ENCODE data around the gene ZSCAN16. TPM values are rescaled to one million over a fixed set of nuclear protein-coding genes. Genes with fewer than 3 reads are reported as not detected.

ZSCAN16 gene
- total and polyA plus RNA-seq, 9 of the 15 experiments (the other 6 are each of a cell fraction or from before 2014, with no cell fraction given), result 0.08 TPM; not detected in 8

- CTCF ChIA-PET (ENCODE audit: low intra/inter-chr PET ratio), result no interaction called here
- intact Hi-C loops (cut with micrococcal nuclease), result loop anchor here (5.0 kb wide), 2 partner anchors 127 to 197 kb away; partner anchors contain the start of genes ZSCAN26 and ZSCAN31
- no peaks in the 10 kb centered on the region for H3K27me3 ChIP-seq (ENCODE audit: control insufficient read depth in 2 of 2, insufficient read depth in 2 of 2, low read length in 2 of 2)
- in situ Hi-C loops (cut with MboI), result loop anchor here (5.0 kb wide), 1 partner anchor 217 kb away; no protein-coding TSS in a partner anchor
- H3K4me1 ChIP-seq (replicated peaks in 1 of 2; ENCODE audit: control insufficient read depth in 2 of 2, insufficient read depth in 2 of 2, low read length in 2 of 2), result peaks cover 12 to 21% of the 10 kb centered on the region in 2 experiments; a peak in 4 of 5 replicates
- H3K9me1 ChIP-seq (ENCODE audit: control insufficient read depth, insufficient read depth, low read length), result no peaks in the 10 kb centered on the region
- peaks cover 13% of the 10 kb centered on the region for H3K36me3 ChIP-seq (ENCODE audit: control insufficient read depth, insufficient read depth, low read length)
- DNase-seq (ENCODE audit: extremely low read depth in 1 of 4, low spot score in 3 of 4) (no peak), ATAC-seq (no peak), FAIRE-seq (no peak)
- BruUV-seq (replicated peaks), result no TSS peak
- 78% methylated on average over 9 of the region's 9 CpGs for WGBS (ENCODE audit: insufficient coverage, low coverage, missing lambda C conversion rate)
- peak overlapping the region; percentile 25 for H2AFZ ChIP-seq (ENCODE audit: low read depth, low read length)
- POLR2A ChIA-PET, result interaction anchor here (0.7 to 3.9 kb wide), 10 partner anchors 12 to 247 kb away, joined by 3 to 50 read pairs (median 4); partner anchors contain the start of genes ZKSCAN3, ZKSCAN4, ZSCAN26 and ZSCAN31
- peaks cover 53% of the 10 kb centered on the region for H3K79me2 ChIP-seq (ENCODE audit: control insufficient read depth, insufficient read depth, low read length)
- no peaks in the 10 kb centered on the region for H4K20me1 ChIP-seq (replicated peaks; ENCODE audit: control insufficient read depth, insufficient read depth, low read length)
- H3K27ac ChIP-seq (ENCODE audit: extremely low read depth, low read depth, low read length), result no peak overlapping the region
- H3K9ac ChIP-seq (ENCODE audit: insufficient read depth in 1 of 2, low read depth in 2 of 2, low read length in 2 of 2), result no peak overlapping the region
- no peaks in the 10 kb centered on the region; the same call in 1 of the 2 replicates for H3K9me3 ChIP-seq (replicated peaks; ENCODE audit: control insufficient read depth, insufficient read depth, low read depth, low read length)
- no peak overlapping the region for H3K4me2 ChIP-seq (ENCODE audit: insufficient read depth, low read length)
- H3K4me3 ChIP-seq, result no peak overlapping the region
- TF ChIP-seq RBM25 (IDR thresholded peaks at IDR 0.05; ENCODE audit: low read depth, low read length, severe bottlenecking) (peak; percentile 8), ZNF217 (CRISPR knock-in tag; IDR thresholded peaks at IDR 0.05) (no peak), HDGF (IDR thresholded peaks at IDR 0.05) (no peak), TFAM (CRISPR knock-in tag; conservative IDR thresholded peaks at IDR 0.05) (no peak), RFX5 (IDR thresholded peaks at IDR 0.05; ENCODE audit: low read depth, low read length) (no peak), ZNF121 (CRISPR knock-in tag; conservative IDR thresholded peaks at IDR 0.05) (peak; percentile 77), FOXA1 (IDR thresholded peaks at IDR 0.05; ENCODE audit: borderline replicate concordance) (no peak), CHAMP1 (IDR thresholded peaks at IDR 0.05) (no peak), ESRRB (CRISPR knock-in tag; IDR thresholded peaks at IDR 0.05; ENCODE audit: borderline replicate concordance) (no peak)
- TF ChIP-seq, protein P1, sequence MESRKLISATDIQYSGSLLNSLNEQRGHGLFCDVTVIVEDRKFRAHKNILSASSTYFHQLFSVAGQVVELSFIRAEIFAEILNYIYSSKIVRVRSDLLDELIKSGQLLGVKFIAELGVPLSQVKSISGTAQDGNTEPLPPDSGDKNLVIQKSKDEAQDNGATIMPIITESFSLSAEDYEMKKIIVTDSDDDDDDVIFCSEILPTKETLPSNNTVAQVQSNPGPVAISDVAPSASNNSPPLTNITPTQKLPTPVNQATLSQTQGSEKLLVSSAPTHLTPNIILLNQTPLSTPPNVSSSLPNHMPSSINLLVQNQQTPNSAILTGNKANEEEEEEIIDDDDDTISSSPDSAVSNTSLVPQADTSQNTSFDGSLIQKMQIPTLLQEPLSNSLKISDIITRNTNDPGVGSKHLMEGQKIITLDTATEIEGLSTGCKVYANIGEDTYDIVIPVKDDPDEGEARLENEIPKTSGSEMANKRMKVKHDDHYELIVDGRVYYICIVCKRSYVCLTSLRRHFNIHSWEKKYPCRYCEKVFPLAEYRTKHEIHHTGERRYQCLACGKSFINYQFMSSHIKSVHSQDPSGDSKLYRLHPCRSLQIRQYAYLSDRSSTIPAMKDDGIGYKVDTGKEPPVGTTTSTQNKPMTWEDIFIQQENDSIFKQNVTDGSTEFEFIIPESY (CRISPR knock-in tag; IDR thresholded peaks at IDR 0.05), result 0 out of 2 replicates have a peak, but pooled peaks have one; percentile 17
- TF ChIP-seq, protein P2, sequence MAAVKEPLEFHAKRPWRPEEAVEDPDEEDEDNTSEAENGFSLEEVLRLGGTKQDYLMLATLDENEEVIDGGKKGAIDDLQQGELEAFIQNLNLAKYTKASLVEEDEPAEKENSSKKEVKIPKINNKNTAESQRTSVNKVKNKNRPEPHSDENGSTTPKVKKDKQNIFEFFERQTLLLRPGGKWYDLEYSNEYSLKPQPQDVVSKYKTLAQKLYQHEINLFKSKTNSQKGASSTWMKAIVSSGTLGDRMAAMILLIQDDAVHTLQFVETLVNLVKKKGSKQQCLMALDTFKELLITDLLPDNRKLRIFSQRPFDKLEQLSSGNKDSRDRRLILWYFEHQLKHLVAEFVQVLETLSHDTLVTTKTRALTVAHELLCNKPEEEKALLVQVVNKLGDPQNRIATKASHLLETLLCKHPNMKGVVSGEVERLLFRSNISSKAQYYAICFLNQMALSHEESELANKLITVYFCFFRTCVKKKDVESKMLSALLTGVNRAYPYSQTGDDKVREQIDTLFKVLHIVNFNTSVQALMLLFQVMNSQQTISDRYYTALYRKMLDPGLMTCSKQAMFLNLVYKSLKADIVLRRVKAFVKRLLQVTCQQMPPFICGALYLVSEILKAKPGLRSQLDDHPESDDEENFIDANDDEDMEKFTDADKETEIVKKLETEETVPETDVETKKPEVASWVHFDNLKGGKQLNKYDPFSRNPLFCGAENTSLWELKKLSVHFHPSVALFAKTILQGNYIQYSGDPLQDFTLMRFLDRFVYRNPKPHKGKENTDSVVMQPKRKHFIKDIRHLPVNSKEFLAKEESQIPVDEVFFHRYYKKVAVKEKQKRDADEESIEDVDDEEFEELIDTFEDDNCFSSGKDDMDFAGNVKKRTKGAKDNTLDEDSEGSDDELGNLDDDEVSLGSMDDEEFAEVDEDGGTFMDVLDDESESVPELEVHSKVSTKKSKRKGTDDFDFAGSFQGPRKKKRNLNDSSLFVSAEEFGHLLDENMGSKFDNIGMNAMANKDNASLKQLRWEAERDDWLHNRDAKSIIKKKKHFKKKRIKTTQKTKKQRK (IDR thresholded peaks at IDR 0.05; ENCODE audit: borderline replicate concordance, low read depth, low read length), result no peak
- TF ChIP-seq, protein P3, sequence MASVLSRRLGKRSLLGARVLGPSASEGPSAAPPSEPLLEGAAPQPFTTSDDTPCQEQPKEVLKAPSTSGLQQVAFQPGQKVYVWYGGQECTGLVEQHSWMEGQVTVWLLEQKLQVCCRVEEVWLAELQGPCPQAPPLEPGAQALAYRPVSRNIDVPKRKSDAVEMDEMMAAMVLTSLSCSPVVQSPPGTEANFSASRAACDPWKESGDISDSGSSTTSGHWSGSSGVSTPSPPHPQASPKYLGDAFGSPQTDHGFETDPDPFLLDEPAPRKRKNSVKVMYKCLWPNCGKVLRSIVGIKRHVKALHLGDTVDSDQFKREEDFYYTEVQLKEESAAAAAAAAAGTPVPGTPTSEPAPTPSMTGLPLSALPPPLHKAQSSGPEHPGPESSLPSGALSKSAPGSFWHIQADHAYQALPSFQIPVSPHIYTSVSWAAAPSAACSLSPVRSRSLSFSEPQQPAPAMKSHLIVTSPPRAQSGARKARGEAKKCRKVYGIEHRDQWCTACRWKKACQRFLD (CRISPR knock-in tag; IDR thresholded peaks at IDR 0.05), result no peak
These were observed 15.6 kb downstream of the ZSCAN16 start for GRCh38 chr6:28139860-28140543.
